Midbrain (tissue), 1 donor: ENCODE data around the gene FAM200B.

Experiments
- DNase-seq: peaks from one replicate; lab custom pipeline; 2025; lab: John Stamatoyannopoulos, UW

Gene FAM200B

DNA sequence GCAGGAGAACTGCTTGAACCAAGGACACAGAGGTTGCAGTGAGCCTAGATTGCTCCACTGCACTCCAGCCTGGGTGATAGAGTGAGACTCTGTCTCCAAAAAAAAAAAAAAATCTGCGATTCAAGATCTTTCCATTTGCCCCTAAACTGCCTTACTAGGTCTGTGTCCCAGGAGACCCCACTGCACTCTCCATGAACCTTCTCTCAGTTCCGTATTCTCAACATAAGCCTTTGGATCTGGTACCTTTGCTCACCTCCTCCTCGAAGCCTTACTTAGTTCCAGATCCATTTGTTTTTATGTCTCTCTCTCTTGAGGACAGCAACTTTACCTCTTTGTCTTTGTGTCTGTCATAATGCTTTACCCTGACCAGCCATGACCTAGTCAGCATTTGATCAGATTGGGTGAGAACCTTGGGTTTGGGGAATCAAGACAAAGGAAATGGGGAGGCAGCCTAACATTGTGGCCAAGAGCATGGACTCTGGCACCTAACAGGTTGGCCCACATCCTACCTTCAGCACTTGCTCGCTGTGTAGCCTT lies 55.0 kb downstream of the FAM200B start:
- DNase-seq = no peak

DNA sequence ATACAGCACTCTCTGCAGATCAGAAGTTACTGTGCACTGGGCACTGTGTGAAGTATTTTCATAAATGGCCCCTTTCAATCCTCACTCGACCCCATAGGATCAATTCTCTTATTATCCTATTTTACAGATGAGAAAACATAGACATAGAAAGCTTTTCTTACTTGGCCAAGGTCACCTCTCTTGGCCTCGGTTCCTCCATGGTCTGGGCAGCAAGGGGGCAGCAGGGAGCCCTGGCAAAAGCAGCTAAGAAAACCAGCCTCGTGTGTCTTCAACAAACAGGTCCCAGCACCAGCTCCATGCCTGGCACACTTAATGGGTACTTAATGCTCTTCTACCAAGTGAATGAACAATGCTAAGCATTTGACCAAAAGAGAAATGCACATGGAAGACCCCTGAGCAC lies 55.6 kb downstream of the FAM200B start:
- no peak for DNase-seq

- peak; percentile 32 for DNase-seq
Observed at GRCh38 chr4:15738877-15739276, 57.2 kb downstream of the FAM200B start.
